Measurements from ENCODE around the gene HOXD4.

HOXD4 gene

DNA sequence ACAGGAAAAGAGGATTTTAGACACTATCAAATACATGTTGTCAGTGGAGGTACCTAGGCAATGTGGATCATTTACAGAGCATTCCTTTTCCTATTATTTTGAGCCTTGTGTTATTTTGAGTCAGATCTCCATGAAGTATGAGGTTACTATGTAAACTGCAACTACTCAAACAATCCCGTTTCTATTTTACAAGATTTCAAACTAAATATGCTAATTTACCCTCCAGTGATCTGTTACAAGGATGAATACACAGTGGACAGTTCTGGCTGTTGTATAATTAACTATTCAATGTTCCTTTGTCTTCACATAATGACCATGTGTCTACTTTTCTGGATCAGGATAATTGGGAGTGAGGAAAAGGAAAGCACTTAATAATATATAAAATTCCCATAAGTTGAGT, 41.7 kb downstream of the HOXD4 start:
- no peak for DNase-seq

DNA sequence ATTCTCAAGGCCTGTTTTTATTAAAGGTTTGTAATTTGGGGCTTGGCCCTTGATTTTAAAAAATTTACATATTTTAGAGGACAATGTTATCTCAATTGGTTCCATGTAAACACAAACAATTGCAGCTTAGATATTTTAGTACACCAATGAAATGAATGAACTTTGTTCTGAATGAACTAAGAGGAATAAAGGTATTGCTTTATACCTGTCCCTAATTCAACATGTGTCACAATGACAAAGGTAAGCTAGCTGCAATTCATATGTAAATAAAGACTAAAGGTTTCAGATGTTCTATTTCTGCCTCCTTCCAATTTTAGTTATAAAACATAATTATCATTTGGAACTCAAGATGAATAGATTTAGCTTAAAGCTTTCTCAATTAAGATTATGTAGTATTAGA, 48.6 kb downstream of the HOXD4 start:
- no peak for DNase-seq

GRCh38 chr2:176200971-176201370, 49.6 kb downstream of the HOXD4 start:
- DNase-seq, result no peak

DNA sequence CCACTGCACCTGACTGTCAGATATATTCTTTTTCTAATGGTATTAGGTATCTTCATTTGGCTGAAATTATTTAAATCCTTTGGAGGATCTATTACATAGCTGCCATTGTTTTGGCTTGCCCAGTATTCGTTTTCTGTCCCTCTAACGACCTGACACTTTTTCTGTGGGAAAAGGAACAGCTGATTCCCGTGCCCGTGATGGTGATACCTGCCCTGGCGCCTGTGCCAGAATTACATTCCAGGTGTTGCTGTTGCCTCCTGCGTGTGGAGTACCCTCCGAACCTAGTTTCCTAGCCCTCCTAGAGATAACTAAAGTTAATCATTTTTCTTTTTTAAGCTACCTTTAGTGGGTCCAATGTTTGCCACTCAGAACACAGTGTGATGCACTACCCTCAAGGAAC, 51.1 kb downstream of the HOXD4 start:
- no peak for DNase-seq

Data from RPMI8226 (cell line).